ENCODE measurements around the gene TOP3A. TPM values are rescaled to one million over a fixed set of nuclear protein-coding genes. Genes with fewer than 3 reads are reported as not detected.

TOP3A gene
- total and polyA plus RNA-seq, 4 experiments from 2014 or later = 6.2 to 55.2 (median 31.5) TPM

DNA sequence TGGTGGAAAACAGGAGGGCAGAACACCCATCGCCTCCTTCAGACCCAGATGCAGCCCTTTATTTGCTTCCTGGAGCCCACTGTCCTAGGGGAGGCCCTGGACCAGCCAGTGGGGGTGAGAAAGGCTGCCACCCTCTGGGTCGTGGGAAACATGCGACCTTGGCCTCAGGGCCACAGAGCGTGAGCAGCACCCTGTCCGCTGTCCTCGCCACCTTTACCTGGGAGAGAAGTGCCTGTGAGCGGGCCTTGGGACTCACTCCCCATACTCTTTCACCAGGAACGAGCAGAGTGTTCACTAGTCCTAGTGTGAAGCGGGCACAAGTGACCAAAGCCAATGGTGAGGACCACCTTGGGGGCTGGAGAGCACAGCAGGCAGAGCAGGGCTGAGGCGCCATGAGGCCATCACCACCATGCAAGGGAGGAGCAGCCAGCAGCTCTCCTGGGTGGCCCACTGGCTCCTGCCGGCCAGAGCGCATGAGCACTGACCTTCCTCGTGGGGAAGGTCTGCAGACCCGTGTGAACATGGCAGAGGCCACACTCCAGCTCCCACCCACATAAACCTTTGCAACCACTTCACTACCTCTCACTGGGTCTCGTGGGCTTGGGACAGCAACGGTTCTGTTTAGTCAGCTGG, 8.8 kb upstream of the TOP3A start:
- Histone ChIP-seq H3K36me3 (ENCODE audit: insufficient read depth, low read length) (peaks cover 61% of the 10 kb centered on the region), H3K4me1 (ENCODE audit: insufficient read depth, low read length) (peaks cover 26% of the 10 kb centered on the region), H3K4me3 (ENCODE audit: low read length in 2 of 2) (no peak overlapping the region), H3K27ac (ENCODE audit: low read depth, low read length) (no peak overlapping the region), H3K27me3 (ENCODE audit: insufficient read depth, low read length) (no peaks in the 10 kb centered on the region), H3K9me3 (ENCODE audit: control insufficient read depth in 1 of 2, low read length in 2 of 2) (no peaks in the 10 kb centered on the region)
- Mint-ChIP-seq H3K4me1 (peaks cover 24 to 47% (median 34%) of the 10 kb centered on the region in 4 donors), H3K27ac (no peak overlapping the region), H3K27me3 (no peaks in the 10 kb centered on the region), H3K4me3 (no peak overlapping the region), H3K36me3 (peaks cover 32 to 79% of the 10 kb centered on the region in 2 donors), H3K9me3 (no peaks in the 10 kb centered on the region)
- no peak for DNase-seq
- ChIA-PET CTCF (ENCODE audit: partially characterized antibody) (no interaction called here), POLR2A (ENCODE audit: partially characterized antibody) (interaction anchor here (0.8 kb wide), 1 partner anchor 9 kb away, joined by 3 read pairs; the partner anchor contains the start of genes SMCR8 and TOP3A)
- intact Hi-C loops (cut with micrococcal nuclease) = no loop called here

DNA sequence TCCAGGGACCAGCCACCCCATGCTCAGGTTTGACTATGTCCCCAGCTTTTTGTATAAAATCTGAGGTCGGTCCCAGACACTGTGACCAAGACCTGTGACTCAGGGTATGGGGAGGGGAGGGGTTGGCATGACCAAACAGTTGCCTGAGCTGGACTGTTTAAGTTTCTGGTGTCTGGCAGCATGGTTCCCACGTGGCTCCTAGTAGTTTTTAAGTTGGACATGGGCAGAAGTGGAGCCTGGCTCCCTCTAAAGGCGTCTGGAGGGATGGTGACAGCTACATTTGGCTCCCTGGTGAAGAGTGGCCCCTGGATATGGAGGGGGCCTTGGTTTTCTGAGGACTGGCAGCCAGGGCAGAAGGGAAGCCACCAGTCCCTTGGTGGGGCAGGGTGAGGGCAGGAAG, 8.2 kb upstream of the TOP3A start:
- Histone ChIP-seq H3K27ac (ENCODE audit: low read depth, low read length) (no peak overlapping the region), H3K4me1 (ENCODE audit: insufficient read depth, low read length) (peaks cover 32% of the 10 kb centered on the region), H3K9me3 (ENCODE audit: control insufficient read depth in 1 of 2, low read length in 2 of 2) (no peaks in the 10 kb centered on the region), H3K36me3 (ENCODE audit: insufficient read depth, low read length) (peaks cover 61% of the 10 kb centered on the region), H3K27me3 (ENCODE audit: insufficient read depth, low read length) (no peaks in the 10 kb centered on the region), H3K4me3 (ENCODE audit: low read length in 2 of 2) (no peak overlapping the region)
- no peak overlapping the region for H3K4me3 Mint-ChIP-seq
- CTCF ChIA-PET (ENCODE audit: partially characterized antibody) = interaction anchor here (1.1 kb wide), 1 partner anchor 11 kb away, joined by 3 read pairs; no protein-coding TSS in a partner anchor
- H3K9me3 Mint-ChIP-seq = no peaks in the 10 kb centered on the region
- intact Hi-C loops (cut with micrococcal nuclease) = no loop called here
- POLR2A ChIA-PET (ENCODE audit: partially characterized antibody) = interaction anchor here (1.0 kb wide), 1 partner anchor 10 kb away, joined by 3 read pairs; no protein-coding TSS in a partner anchor
- peaks cover 26 to 53% (median 38%) of the 10 kb centered on the region in 4 donors for H3K4me1 Mint-ChIP-seq
- no peak overlapping the region for H3K27ac Mint-ChIP-seq
- no peaks in the 10 kb centered on the region for H3K27me3 Mint-ChIP-seq
- DNase-seq = no peak
- peaks cover 31 to 74% of the 10 kb centered on the region in 2 donors for H3K36me3 Mint-ChIP-seq

DNA sequence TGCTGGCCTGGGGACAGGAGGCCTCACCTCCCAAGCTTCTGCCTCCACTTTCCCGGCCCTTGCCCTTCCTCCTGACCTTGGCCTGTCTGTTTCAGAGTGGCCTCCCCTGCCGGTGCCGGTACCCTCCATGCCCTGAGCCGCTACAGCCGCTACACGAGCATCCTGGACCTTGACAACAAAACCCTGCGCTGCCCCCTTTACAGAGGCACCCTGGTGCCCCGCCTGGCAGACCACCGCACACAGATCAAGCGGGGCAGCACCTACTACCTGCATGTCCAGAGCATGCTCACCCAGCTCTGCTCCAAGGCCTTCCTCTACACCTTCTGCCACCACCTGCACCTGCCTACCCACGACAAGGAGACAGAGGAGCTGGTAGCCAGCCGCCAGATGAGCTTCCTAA, 7.7 kb upstream of the TOP3A start:
- no peaks in the 10 kb centered on the region for H3K9me3 Mint-ChIP-seq
- Histone ChIP-seq H3K4me1 (ENCODE audit: insufficient read depth, low read length) (peaks cover 37% of the 10 kb centered on the region), H3K36me3 (ENCODE audit: insufficient read depth, low read length) (peaks cover 63% of the 10 kb centered on the region), H3K4me3 (ENCODE audit: low read length in 2 of 2) (no peak overlapping the region), H3K27ac (ENCODE audit: low read depth, low read length) (no peak overlapping the region), H3K9me3 (ENCODE audit: control insufficient read depth in 1 of 2, low read length in 2 of 2) (no peaks in the 10 kb centered on the region), H3K27me3 (ENCODE audit: insufficient read depth, low read length) (no peaks in the 10 kb centered on the region)
- ChIA-PET CTCF (ENCODE audit: partially characterized antibody) (interaction anchor here (1.1 kb wide), 1 partner anchor 12 kb away, joined by 3 read pairs; no protein-coding TSS in a partner anchor), POLR2A (ENCODE audit: partially characterized antibody) (interaction anchor here (1.0 kb wide), 1 partner anchor 10 kb away, joined by 3 read pairs; no protein-coding TSS in a partner anchor)
- no peak for DNase-seq
- H3K27ac Mint-ChIP-seq = no peak overlapping the region
- intact Hi-C loops (cut with micrococcal nuclease) = no loop called here
- peaks cover 30 to 73% of the 10 kb centered on the region in 2 donors for H3K36me3 Mint-ChIP-seq
- no peak overlapping the region for H3K4me3 Mint-ChIP-seq
- no peaks in the 10 kb centered on the region for H3K27me3 Mint-ChIP-seq
- peaks cover 29 to 58% (median 42%) of the 10 kb centered on the region in 4 donors for H3K4me1 Mint-ChIP-seq

DNA sequence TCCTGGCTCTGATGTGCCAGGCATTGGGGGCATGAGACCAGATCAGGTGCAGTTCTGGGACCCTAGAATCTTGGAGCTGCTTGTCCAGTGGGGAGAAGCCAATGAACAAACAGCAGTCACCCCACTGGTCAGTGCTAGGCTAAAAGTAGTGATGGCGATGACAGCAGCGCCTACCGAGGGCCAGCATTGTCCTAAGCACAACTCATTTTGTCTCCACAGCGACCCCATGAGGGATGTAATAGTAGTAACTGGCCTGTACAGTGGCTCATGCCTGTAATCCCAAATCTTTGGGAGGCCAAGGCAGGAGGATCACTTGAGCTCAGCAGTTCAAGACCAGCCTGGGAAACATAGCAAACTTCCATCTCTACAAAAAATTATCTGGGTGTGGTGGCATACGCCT, 6.5 kb upstream of the TOP3A start:
- Mint-ChIP-seq H3K4me1 (peaks cover 36 to 65% (median 48%) of the 10 kb centered on the region in 4 donors), H3K36me3 (peaks cover 39 to 72% of the 10 kb centered on the region in 2 donors), H3K27me3 (no peaks in the 10 kb centered on the region), H3K4me3 (no peak overlapping the region), H3K9me3 (no peaks in the 10 kb centered on the region), H3K27ac (peak overlapping the region in 1 of 7 donors; percentile 4)
- Histone ChIP-seq H3K4me3 (ENCODE audit: low read length in 2 of 2) (no peak overlapping the region), H3K27me3 (ENCODE audit: insufficient read depth, low read length) (no peaks in the 10 kb centered on the region), H3K36me3 (ENCODE audit: insufficient read depth, low read length) (peaks cover 66% of the 10 kb centered on the region), H3K27ac (ENCODE audit: low read depth, low read length) (no peak overlapping the region), H3K9me3 (ENCODE audit: control insufficient read depth in 1 of 2, low read length in 2 of 2) (no peaks in the 10 kb centered on the region), H3K4me1 (ENCODE audit: insufficient read depth, low read length) (peaks cover 49% of the 10 kb centered on the region)
- ChIA-PET CTCF (ENCODE audit: partially characterized antibody) (no interaction called here), POLR2A (ENCODE audit: partially characterized antibody) (no interaction called here)
- DNase-seq = no peak
- intact Hi-C loops (cut with micrococcal nuclease) = no loop called here

DNA sequence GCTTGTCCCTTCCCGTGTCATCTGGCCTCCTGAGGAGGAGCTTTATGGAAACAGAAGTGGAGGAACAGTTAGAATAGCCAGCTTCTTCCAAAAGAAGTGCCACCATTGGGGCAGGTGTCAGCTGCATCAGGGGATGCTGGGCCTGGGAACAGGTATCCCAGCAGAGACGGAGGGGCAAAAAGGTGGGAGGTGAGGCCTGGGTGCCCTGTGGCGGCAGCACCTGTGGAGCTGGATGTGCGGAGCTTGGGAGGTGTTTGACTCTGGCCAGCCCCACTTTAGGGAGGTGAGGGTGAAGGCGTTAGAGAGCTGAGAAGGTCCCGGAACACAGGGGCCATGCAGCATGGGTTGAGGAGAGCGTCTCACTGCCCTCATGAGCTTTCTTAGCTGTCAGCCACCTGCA, 5.5 kb upstream of the TOP3A start:
- intact Hi-C loops (cut with micrococcal nuclease) = no loop called here
- Histone ChIP-seq H3K4me3 (ENCODE audit: low read length in 2 of 2) (no peak overlapping the region), H3K4me1 (ENCODE audit: insufficient read depth, low read length) (peaks cover 57% of the 10 kb centered on the region), H3K27me3 (ENCODE audit: insufficient read depth, low read length) (no peaks in the 10 kb centered on the region), H3K9me3 (ENCODE audit: control insufficient read depth in 1 of 2, low read length in 2 of 2) (no peaks in the 10 kb centered on the region), H3K27ac (ENCODE audit: low read depth, low read length) (no peak overlapping the region), H3K36me3 (ENCODE audit: insufficient read depth, low read length) (peaks cover 67% of the 10 kb centered on the region)
- peaks cover 41 to 73% of the 10 kb centered on the region in 2 donors for H3K36me3 Mint-ChIP-seq
- H3K4me1 Mint-ChIP-seq = peaks cover 43 to 75% (median 55%) of the 10 kb centered on the region in 4 donors
- DNase-seq = no peak
- peak overlapping the region in 2 of 7 donors; percentile 52 to 72 for H3K27ac Mint-ChIP-seq
- H3K4me3 Mint-ChIP-seq = peak overlapping the region in 1 of 8 donors; percentile 33
- H3K27me3 Mint-ChIP-seq = no peaks in the 10 kb centered on the region
- CTCF ChIA-PET (ENCODE audit: partially characterized antibody) = no interaction called here
- H3K9me3 Mint-ChIP-seq = no peaks in the 10 kb centered on the region
- POLR2A ChIA-PET (ENCODE audit: partially characterized antibody) = interaction anchor here (1.0 to 1.7 kb wide), 2 partner anchors 13 to 43 kb away, joined by 3 to 7 read pairs; partner anchors contain the start of gene SHMT1

DNA sequence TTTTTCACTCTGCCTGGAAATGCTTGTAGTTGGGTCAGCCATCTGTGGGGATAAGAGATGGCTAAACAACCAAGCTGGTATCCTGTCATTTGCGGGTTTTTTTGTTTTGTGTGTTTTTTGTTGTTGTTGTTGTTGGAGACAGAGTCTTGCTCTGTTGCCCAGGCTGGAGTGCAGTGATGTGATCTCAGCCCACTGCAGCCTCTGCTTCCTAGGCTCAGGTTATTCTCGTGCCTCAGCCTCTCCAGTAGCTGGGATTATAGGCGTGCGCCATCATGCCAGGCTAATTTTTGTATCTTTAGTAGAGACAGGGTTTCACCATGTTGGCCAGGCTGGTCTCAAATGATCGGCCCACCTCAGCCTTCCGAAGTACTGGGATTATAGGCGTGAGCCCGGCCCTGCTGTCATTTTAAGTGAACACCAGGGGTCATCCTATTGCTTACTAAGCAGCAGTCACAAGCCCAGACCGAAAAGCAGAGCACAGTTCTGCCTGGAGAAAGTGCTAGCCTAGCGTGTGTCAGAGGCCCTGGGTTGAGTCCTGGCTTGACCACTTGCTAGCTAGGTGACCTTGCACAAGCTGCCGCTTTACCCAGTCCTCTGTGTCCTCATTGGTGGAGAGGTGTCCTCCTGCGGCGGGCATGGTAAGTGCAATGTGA, 4.9 kb upstream of the TOP3A start:
- peaks cover 43 to 77% (median 58%) of the 10 kb centered on the region in 4 donors for H3K4me1 Mint-ChIP-seq
- H3K4me1 ChIP-seq (ENCODE audit: insufficient read depth, low read length) = peaks cover 57% of the 10 kb centered on the region
- no peak overlapping the region for H3K4me3 ChIP-seq (ENCODE audit: low read length in 2 of 2)
- ChIA-PET CTCF (ENCODE audit: partially characterized antibody) (no interaction called here), POLR2A (ENCODE audit: partially characterized antibody) (interaction anchor here (1.7 kb wide), 1 partner anchor 44 kb away, joined by 7 read pairs; the partner anchor contains the start of gene SHMT1)
- no peaks in the 10 kb centered on the region for H3K27me3 Mint-ChIP-seq
- intact Hi-C loops (cut with micrococcal nuclease) = no loop called here
- no peak overlapping the region for H3K27ac ChIP-seq (ENCODE audit: low read depth, low read length)
- no peaks in the 10 kb centered on the region for H3K27me3 ChIP-seq (ENCODE audit: insufficient read depth, low read length)
- peak overlapping the region in 5 of 8 donors; percentile 33 to 94 (median 54) for H3K4me3 Mint-ChIP-seq
- peaks cover 35 to 73% of the 10 kb centered on the region in 2 donors for H3K36me3 Mint-ChIP-seq
- peak overlapping the region in 2 of 7 donors; percentile 4 to 72 for H3K27ac Mint-ChIP-seq
- peaks cover 61% of the 10 kb centered on the region for H3K36me3 ChIP-seq (ENCODE audit: insufficient read depth, low read length)
- DNase-seq = no peak
- no peaks in the 10 kb centered on the region for H3K9me3 ChIP-seq (ENCODE audit: control insufficient read depth in 1 of 2, low read length in 2 of 2)
- H3K9me3 Mint-ChIP-seq = no peaks in the 10 kb centered on the region

DNA sequence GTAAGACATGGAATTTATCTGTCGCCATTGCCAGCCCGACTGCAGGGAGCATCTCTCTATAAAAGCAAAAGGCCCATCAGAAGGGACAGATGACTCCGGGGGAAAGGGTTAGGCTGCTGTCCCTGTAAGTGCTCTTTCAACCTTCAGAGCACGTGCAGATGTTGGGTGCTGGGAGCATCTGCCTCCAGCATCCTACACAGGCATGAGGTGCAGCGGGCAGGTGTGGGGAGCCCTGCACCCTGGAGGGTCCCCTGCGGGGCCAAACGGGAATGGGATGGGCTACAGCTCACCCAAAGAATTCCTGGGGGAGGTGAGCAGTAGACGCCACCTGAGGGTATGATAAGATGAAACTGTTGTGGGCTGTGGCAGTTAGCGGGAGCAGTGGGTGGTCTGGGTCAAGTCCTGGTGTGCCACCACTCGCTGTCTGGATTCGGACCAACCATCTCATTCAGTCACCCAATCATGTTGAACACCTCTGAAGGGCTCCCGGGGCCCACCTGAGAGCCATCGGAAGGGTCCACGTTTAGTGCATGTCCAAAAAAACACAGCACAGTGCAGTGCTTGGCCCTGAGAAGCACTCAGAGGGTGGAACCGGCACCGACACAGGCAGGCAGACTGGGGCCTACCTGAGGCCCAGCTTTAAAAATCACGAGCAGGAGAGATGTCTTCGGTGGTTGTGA, 4.1 kb upstream of the TOP3A start:
- peaks cover 61% of the 10 kb centered on the region for H3K4me1 ChIP-seq (ENCODE audit: insufficient read depth, low read length)
- H3K27me3 ChIP-seq (ENCODE audit: insufficient read depth, low read length) = no peaks in the 10 kb centered on the region
- DNase-seq = no peak
- H3K27me3 Mint-ChIP-seq = no peaks in the 10 kb centered on the region
- no peaks in the 10 kb centered on the region for H3K9me3 Mint-ChIP-seq
- peaks cover 46 to 76% (median 63%) of the 10 kb centered on the region in 4 donors for H3K4me1 Mint-ChIP-seq
- H3K36me3 Mint-ChIP-seq = peaks cover 29 to 72% of the 10 kb centered on the region in 2 donors
- POLR2A ChIA-PET (ENCODE audit: partially characterized antibody) = interaction anchor here (1.7 kb wide), 1 partner anchor 44 kb away, joined by 7 read pairs; the partner anchor contains the start of gene SHMT1
- H3K9me3 ChIP-seq (ENCODE audit: control insufficient read depth in 1 of 2, low read length in 2 of 2) = no peaks in the 10 kb centered on the region
- peaks cover 53% of the 10 kb centered on the region for H3K36me3 ChIP-seq (ENCODE audit: insufficient read depth, low read length)
- H3K27ac Mint-ChIP-seq = peak overlapping the region in 4 of 7 donors; percentile 22 to 79 (median 76)
- CTCF ChIA-PET (ENCODE audit: partially characterized antibody) = no interaction called here
- no peak overlapping the region for H3K27ac ChIP-seq (ENCODE audit: low read depth, low read length)
- no peak overlapping the region for H3K4me3 ChIP-seq (ENCODE audit: low read length in 2 of 2)
- intact Hi-C loops (cut with micrococcal nuclease) = no loop called here
- H3K4me3 Mint-ChIP-seq = peak overlapping the region in 6 of 8 donors; percentile 25 to 94 (median 56)
